Gastroesophageal sphincter (tissue), 4 donors: ENCODE measurements around the gene VPS18. TPM values are rescaled to one million over a fixed set of nuclear protein-coding genes. Genes with fewer than 3 reads are reported as not detected.
A peak's percentile ranks its signal among the peaks of the same experiment; 100 is the strongest.

Source experiments
- ATAC-seq: fragments of 150-250 bp; one replicate; pipeline ENCODE4 v1.9.1; 2016; ENCODE audit warnings: mild to moderate bottlenecking, moderate library complexity
- H3K27ac ChIP-seq, 4 donors: fragments of 200-600 bp; sonication (generic) in 3 of 4; 1 replicate in 3 of 4; 2 replicates in 1 of 4; pipeline ENCODE4 v1.5.1; 2016 to 2019
- H3K27me3 ChIP-seq: fragments of 200-600 bp; sonication (generic); one replicate; pipeline ENCODE4 v1.5.1; 2019
- H3K36me3 ChIP-seq, 2 donors: fragments of 200-600 bp; sonication (generic); one replicate each; pipeline ENCODE4 v1.5.1; 2019; ENCODE audit warnings: control low read depth in 1 of 2
- H3K4me1 ChIP-seq, 3 donors: fragments of 200-600 bp; sonication (generic); 1 replicate in 2 of 3; 2 replicates in 1 of 3; pipeline ENCODE4 v1.5.1; 2016 to 2019; ENCODE audit warnings: control low read depth in 2 of 3
- H3K4me3 ChIP-seq, 2 donors: fragments of 200-600 bp; sonication (generic); one replicate each; pipeline ENCODE4 v1.5.1; 2019; ENCODE audit warnings: mild to moderate bottlenecking in 1 of 2, moderate library complexity in 1 of 2
- H3K9me3 ChIP-seq, 3 donors: fragments of 200-600 bp; sonication (generic); one replicate each; pipeline ENCODE4 v1.5.1; 2017 to 2019; ENCODE audit warnings: control low read depth in 2 of 3
- CTCF ChIP-seq, 4 experiments: fragments of 200-600 bp in 2 of 4; fragments of 450-650 bp in 2 of 4; sonication (generic) in 1 of 4; IDR thresholded peaks; one replicate each; pipeline ENCODE4 v1.5.1; 2017 to 2019; ENCODE audit warnings: antibody characterized with exemption in 4 of 4, mild to moderate bottlenecking in 2 of 4, moderate library complexity in 2 of 4
- EP300 ChIP-seq: sonication (generic); formaldehyde crosslinking; IDR thresholded peaks from one replicate; pipeline ENCODE4 v1.6.1; 2017; ENCODE audit warnings: antibody characterized with exemption, mild to moderate bottlenecking
- POLR2A ChIP-seq, 2 donors: fragments of 450-650 bp; IDR thresholded peaks; one replicate each; pipeline ENCODE4 v1.6.1; 2017; ENCODE audit warnings: antibody characterized with exemption in 2 of 2, mild to moderate bottlenecking in 2 of 2, moderate library complexity in 1 of 2
- POLR2AphosphoS5 ChIP-seq: sonication (generic); formaldehyde crosslinking; IDR thresholded peaks from one replicate; pipeline ENCODE4 v1.6.1; 2017; ENCODE audit warnings: antibody characterized with exemption
- WGBS, 2 donors: methylation state at CpG; one replicate each; pipeline ENCODE4 v1.1.5; 2018; ENCODE audit warnings: low coverage in 1 of 2; 5-methylcytosine and 5-hydroxymethylcytosine counted together
- total RNA-seq, 4 donors: library from RNA; depleted of rRNA; stranded (reverse); fragments of >200 nt; gene quantifications; one replicate each; pipeline ENCODE4 v1.1.0, GENCODE V29; 2016

Gene VPS18
- total RNA-seq, 4 donors from 2014 or later, result 24.6 to 36.3 (median 29.9) TPM

- peaks cover 0 to 47% (median 34%) of the 10 kb centered on the region in 3 donors for H3K4me1 ChIP-seq
- peaks cover 0 to 7% of the 10 kb centered on the region in 2 donors for H3K36me3 ChIP-seq
- 54 to 62% methylated on average over 3 to 5 of the region's 16 CpGs for WGBS, 2 donors
- no peak for ATAC-seq
- peak overlapping the region in 2 of 4 donors; percentile 51 to 60 for H3K27ac ChIP-seq
- no peaks in the 10 kb centered on the region for H3K9me3 ChIP-seq
- TF ChIP-seq CTCF (IDR thresholded peaks at IDR 0.05) (no peak), POLR2AphosphoS5 (no peak), EP300 (no peak), POLR2A (IDR thresholded peaks at IDR 0.05) (no peak)
- H3K27me3 ChIP-seq, result peaks cover 98% of the 10 kb centered on the region
- H3K4me3 ChIP-seq, result peak overlapping the region in 1 of 2 donors; percentile 55
These were observed 37.3 kb downstream of the VPS18 start for GRCh38 chr15:40931300-40932142.

GRCh38 chr15:40932156-40932555 is 37.9 kb downstream of the VPS18 start:
- Histone ChIP-seq H3K27me3 (peaks cover 91% of the 10 kb centered on the region), H3K9me3 (no peaks in the 10 kb centered on the region), H3K4me3 (peak overlapping the region in 1 of 2 donors; percentile 55), H3K36me3 (peaks cover 0 to 7% of the 10 kb centered on the region in 2 donors), H3K4me1 (peaks cover 0 to 40% (median 34%) of the 10 kb centered on the region in 3 donors), H3K27ac (peak overlapping the region in 1 of 4 donors; percentile 60)
- 100% methylated on average over 2 of the region's 8 CpGs; no CpG with 5 or more reads in 1 of the 2 donors for WGBS, 2 donors
- no peak for ATAC-seq
- TF ChIP-seq CTCF (IDR thresholded peaks at IDR 0.05), result no peak
- TF ChIP-seq EP300, result no peak
- TF ChIP-seq POLR2A (IDR thresholded peaks at IDR 0.05), result no peak
- no peak for TF ChIP-seq POLR2AphosphoS5

- Histone ChIP-seq H3K9me3 (no peaks in the 10 kb centered on the region), H3K36me3 (peaks cover 0 to 7% of the 10 kb centered on the region in 2 donors), H3K4me3 (no peak overlapping the region), H3K27ac (peak overlapping the region in 1 of 4 donors; percentile 7), H3K27me3 (peaks cover 84% of the 10 kb centered on the region), H3K4me1 (peaks cover 0 to 37% (median 30%) of the 10 kb centered on the region in 3 donors)
- ATAC-seq, result no peak
- 90 to 100% methylated on average over 1 to 2 of the region's 11 CpGs for WGBS, 2 donors
- TF ChIP-seq POLR2A (IDR thresholded peaks at IDR 0.05) (no peak), CTCF (IDR thresholded peaks at IDR 0.05) (no peak)
These were observed 38.6 kb downstream of the VPS18 start for GRCh38 chr15:40932649-40933516.

- 74 to 100% methylated on average over 1 to 3 of the region's 3 CpGs for WGBS, 2 donors
- Histone ChIP-seq H3K36me3 (peaks cover 0 to 7% of the 10 kb centered on the region in 2 donors), H3K27ac (no peak overlapping the region), H3K4me1 (peaks cover 0 to 32% (median 24%) of the 10 kb centered on the region in 3 donors), H3K4me3 (no peak overlapping the region), H3K9me3 (no peaks in the 10 kb centered on the region), H3K27me3 (peaks cover 78% of the 10 kb centered on the region)
- ATAC-seq, result no peak
- TF ChIP-seq EP300 (no peak), CTCF (IDR thresholded peaks at IDR 0.05) (no peak), POLR2A (IDR thresholded peaks at IDR 0.05) (no peak), POLR2AphosphoS5 (no peak)
These were observed 39.3 kb downstream of the VPS18 start for GRCh38 chr15:40933517-40933902.
